GM11168 (cell line): ENCODE data around the gene RGS9BP.

Experiments
- in situ Hi-C: fragments of 300-500 bp; cut with MboI; formaldehyde crosslinking; loops from one replicate; pipeline ENCODE4 v1.12.0; 2022; ENCODE audit warnings: low sequenced_read_pairs; ENCODE audit not compliant: unreplicated experiment

RGS9BP gene

DNA sequence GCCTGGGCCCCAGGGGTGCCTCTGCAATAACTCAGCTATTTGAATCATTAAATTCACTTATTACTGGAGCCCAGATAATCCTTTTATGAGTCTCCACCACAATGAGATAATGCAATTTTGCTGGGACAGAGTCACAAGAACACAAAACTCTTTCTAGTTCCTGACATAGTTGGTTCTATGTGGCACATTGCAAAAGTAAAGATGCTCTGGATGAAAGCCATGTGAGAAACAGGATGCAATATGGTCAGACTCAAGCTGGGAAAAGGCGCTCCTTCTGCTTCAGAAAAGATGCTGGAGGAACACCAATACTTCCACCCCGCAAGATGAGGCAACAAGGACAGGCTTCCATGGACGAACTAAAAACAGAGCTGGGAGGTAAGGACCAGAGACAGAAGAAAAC, 6.3 kb upstream of the RGS9BP start:
- in situ Hi-C loops = no loop called here

- in situ Hi-C loops = no loop called here
Observed at GRCh38 chr19:32671883-32672593, 3.6 kb upstream of the RGS9BP start.

GRCh38 chr19:32672841-32673240, 2.8 kb upstream of the RGS9BP start:
- in situ Hi-C loops = no loop called here

- in situ Hi-C loops = no loop called here
Observed at GRCh38 chr19:32673573-32673972, 2.1 kb upstream of the RGS9BP start.

- in situ Hi-C loops = no loop called here
Observed at GRCh38 chr19:32674153-32674930, 1.3 kb upstream of the RGS9BP start.

GRCh38 chr19:32674931-32675719, 523 bp upstream of the RGS9BP start, which contains the start of gene ANKRD27:
TSS of gene ANKRD27 (minus strand) at chr19:32675180. CDS start at chr19:32659015, 16,165 bp downstream.
- in situ Hi-C loops = no loop called here

DNA sequence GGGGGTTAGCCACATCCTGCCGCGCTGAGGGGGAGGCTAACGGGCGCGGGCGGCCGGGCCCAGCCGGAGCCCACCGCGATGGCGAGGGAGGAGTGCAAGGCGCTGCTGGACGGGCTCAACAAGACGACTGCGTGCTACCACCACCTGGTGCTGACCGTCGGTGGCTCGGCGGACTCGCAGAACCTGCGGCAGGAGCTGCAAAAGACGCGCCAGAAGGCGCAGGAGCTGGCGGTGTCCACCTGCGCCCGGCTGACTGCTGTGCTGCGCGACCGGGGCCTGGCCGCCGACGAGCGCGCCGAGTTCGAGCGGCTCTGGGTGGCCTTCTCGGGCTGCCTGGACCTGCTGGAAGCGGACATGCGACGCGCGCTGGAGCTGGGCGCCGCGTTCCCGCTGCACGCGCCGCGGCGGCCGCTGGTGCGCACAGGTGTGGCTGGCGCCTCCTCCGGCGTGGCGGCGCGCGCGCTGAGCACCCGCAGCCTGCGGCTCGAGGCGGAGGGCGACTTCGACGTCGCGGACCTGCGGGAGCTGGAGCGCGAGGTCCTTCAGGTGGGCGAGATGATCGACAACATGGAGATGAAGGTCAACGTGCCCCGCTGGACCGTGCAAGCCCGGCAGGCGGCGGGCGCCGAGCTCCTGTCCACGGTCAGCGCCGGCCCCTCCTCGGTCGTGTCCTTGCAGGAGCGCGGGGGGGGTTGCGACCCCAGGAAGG, 692 bp downstream of the RGS9BP start:
- in situ Hi-C loops = no loop called here

GRCh38 chr19:32676895-32677359, 1.3 kb downstream of the RGS9BP start:
- in situ Hi-C loops = no loop called here

GRCh38 chr19:32677657-32678056, 2.0 kb downstream of the RGS9BP start:
- in situ Hi-C loops = no loop called here

DNA sequence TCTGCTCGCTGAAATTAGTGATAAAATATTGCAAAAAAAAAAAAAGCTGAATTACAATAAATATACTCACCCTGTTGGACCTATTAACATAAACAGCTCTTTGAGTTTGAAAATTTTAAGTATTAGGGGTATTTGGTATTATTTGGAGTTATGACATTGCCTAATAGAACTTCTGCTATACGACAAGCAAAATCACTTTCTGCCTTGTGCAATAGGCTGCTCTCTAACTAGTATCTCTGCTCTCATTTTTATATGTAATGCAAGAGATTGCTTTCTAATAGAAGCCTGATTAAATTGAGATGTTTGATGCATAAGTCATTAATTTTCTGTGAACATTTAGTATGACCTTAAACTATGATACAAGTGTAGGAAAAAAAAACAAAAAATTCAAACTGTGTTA, 5.3 kb downstream of the RGS9BP start:
- in situ Hi-C loops = no loop called here

DNA sequence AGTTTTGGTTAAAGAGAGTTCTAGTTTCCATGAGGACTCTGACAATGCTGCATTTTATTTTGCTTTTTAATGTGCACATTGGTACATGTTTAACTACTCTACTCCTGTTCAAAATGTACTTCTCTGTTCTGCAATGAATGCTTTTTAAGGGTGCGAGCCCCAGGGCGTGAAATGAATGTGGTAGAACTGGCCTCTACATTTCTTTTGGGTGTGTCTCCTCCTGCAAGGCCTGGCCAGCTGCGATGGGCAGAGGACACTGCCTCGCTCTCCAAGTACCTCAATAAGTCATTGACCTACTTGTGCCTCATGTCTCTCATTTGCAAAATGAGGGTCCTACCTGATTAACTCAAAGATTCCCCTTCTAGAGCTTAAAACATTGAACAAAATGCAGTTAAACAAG, 6.7 kb downstream of the RGS9BP start:
- in situ Hi-C loops = no loop called here

DNA sequence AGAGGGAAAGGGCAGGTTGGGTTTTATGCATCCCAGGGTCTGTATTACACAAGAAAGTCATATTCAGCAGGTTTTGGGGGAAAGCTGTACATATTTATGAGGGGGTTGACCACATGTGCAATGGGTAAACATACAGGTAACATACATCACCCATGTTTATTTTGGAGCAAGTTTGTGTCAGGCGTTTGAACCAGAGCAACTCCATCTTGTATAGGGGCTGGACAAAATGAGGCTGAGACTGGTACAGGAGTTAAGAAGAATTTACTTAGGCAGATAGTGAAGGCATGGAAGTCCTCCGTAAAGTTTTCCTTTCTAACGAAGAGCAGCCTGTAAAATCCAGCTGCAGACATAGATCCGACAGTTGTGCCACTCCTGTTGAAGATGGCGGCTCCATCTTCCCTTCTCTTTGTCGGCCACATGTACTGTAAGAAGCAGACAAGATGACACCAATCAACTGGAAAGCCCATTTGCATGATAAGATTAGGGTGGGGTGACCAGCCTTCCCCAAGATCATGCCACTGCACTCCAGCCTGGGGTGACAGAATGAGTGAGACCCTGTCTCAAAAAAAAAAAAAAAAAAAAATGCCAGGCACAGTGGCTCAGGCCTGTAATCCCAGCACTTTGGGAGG, 11.3 kb downstream of the RGS9BP start:
- in situ Hi-C loops = no loop called here

- in situ Hi-C loops = no loop called here
Observed at GRCh38 chr19:32687681-32688080, 12.0 kb downstream of the RGS9BP start.

DNA sequence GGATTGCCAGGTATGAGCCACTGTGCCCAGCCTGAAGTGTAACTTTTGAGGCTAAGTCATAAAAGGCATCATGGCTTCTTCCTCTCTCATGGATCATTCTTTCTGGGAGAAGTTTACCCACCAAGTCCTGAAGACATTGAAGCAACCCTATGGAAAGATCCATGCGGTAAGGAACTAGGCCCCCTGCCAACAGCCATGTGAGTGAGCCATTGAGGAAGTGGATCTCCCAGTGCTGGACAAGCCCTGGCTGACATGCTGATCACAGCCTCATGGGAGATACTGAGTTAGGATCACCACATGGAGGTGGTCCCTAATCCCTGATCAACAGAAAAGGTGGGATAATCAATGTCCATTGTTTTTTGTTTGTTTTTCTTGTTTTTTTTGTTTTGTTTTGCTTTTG, 12.7 kb downstream of the RGS9BP start:
- in situ Hi-C loops = no loop called here

DNA sequence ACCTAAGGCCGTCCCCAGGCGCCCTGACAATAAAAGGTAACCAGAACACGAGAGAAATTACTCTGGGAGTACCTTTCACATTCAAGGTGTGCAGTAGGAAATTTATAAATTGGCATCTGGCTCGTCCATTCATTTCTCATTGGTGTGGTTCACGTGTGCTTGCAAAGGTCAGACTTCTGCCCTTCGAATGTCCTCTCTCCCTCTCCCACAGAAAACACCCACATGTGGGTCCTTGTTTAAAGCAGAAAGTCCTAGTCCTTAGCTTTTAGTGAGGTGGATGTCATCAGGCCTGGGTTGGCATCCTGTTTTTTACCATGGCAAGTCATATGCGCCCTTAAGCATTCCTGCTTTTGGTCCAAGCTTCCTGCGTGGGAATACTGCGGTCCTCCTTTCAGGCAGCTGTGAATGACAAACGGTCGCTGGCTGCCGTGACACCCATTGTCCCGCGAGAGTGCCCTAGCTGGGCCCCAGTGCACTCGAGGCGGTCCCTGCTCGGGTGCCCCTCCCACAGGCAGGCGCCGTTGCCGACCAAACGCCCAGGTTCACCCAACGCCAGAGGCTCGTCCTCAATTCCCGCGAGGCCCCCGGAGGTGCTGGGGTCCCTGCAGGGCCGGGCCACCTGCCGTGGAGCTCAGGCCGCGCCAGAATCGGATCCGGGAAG, 15.8 kb downstream of the RGS9BP start, which contains the start of gene NUDT19:
Gene NUDT19 (plus strand): TSS at position 531 of the 661 bp plus-strand sequence. CDS start 140 bp downstream, outside the sequence.
- in situ Hi-C loops = no loop called here

- in situ Hi-C loops = no loop called here
Observed at GRCh38 chr19:32691952-32692726, 16.5 kb downstream of the RGS9BP start.

DNA sequence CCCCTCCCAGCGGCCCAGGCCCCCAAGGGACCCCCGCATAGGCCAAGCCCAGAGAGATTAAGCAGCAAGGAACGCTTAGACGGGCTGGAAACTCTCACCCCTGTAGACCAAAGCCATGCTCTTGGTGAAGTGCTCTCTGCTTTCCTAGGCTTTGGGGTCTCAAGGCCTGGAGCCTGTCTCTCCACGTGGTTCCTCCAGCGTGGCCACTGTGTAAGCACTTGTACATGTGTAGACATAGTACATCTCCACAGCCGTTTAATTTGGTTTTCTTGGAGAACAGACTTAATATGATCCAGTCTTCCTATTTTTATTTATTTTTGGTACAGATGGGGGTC, 17.0 kb downstream of the RGS9BP start:
- in situ Hi-C loops = no loop called here
